Head of caudate nucleus (tissue), 42 donors: ENCODE data around the gene PRR36.
"Not testable (repeated sequence)": the region's sequence is repeated elsewhere in the genome, so short reads cannot be mapped to it uniquely, and the experiment has no call there.

Experiments
- DNase-seq, 42 donors: peaks; one replicate each; pipeline versions ENCODE4 v3.0.0 to v3.0.0-alpha.2; 2020 to 2021; ENCODE audit warnings: mixed read lengths in 7 of 42
- intact Hi-C: fragments of 100-400 bp; cut with DNase I; formaldehyde crosslinking; loops from one replicate; pipeline ENCODE4 v1.15.0; 2022

Gene PRR36

GRCh38 chr19:7903244-7904073 lies 29.3 kb upstream of the PRR36 start, which contains the start of gene MAP2K7:
Gene MAP2K7 (plus strand): TSS chr19:7903877. CDS start chr19:7903945, 68 bp downstream.
- DNase-seq, result peak; percentile 95 to 100 (median 99)
- intact Hi-C loops, result loop anchor here (2.0 to 5.0 kb wide), 2 partner anchors 41 to 223 kb away; partner anchors contain the start of gene TRAPPC5

DNA sequence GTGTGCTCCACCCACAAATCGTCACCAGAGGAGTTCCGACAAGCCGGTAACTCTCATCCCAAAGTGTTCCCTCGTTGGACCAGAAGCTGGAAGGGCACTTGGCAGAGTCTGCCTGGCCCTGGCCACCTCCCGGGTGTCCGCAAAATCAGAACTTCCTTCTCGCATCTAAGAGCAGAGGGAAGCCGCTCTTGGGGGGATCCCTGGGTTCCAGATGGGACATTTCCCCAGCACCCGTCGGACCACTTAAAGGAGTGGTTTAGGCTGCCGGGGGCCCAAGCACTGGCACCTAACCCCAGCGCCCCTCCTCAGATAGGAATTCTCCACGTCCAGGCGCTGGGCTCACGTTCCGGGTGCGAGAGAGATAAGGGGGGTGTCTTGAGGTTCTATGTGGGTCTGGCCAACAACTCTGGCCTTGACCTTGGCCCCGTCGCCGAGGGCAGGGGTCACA lies 28.6 kb upstream of the PRR36 start:
- intact Hi-C loops, result loop anchor here (2.0 to 5.0 kb wide), 2 partner anchors 41 to 222 kb away; partner anchors contain the start of gene TRAPPC5

DNA sequence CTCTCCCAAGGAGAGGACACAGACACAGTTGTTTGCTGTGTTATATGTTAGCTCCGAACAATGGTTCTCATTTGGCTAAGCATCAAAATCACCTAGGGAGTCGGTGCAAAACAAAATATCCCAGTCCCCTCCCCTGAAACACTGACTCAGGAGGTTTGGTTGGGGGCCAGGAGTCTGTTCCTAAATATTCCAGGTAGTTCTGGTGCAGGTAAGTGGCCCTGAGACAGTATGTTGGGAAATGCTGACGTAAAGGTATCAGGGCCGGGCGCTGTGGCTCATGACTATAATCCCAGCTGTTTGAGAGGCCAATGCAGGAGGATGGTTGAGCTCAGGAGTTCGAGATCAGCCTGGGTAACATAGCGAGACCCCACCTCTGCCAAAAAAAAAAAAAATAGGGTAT lies 27.1 kb upstream of the PRR36 start:
- intact Hi-C loops, result loop anchor here (5.0 kb wide), 1 partner anchor 39 kb away; no protein-coding TSS in a partner anchor
- no peak for DNase-seq

More for the DNA sequence above, 28.6 kb upstream of the PRR36 start:
- DNase-seq, result peak in 2 of 42 donors; percentile 27 to 46

- intact Hi-C loops, result loop anchor here (5.0 kb wide), 1 partner anchor 39 kb away; no protein-coding TSS in a partner anchor
- DNase-seq, result no peak
Measured at GRCh38 chr19:7900931-7901330, 26.7 kb upstream of the PRR36 start.

GRCh38 chr19:7900401-7900870 lies 26.2 kb upstream of the PRR36 start:
- intact Hi-C loops, result loop anchor here (5.0 kb wide), 1 partner anchor 38 kb away; no protein-coding TSS in a partner anchor
- DNase-seq, result no peak

- DNase-seq, result no peak
- intact Hi-C loops, result loop anchor here (5.0 kb wide), 1 partner anchor 38 kb away; no protein-coding TSS in a partner anchor
Measured at GRCh38 chr19:7899751-7900378, 25.7 kb upstream of the PRR36 start.

GRCh38 chr19:7898967-7899366 lies 24.8 kb upstream of the PRR36 start:
- no peak for DNase-seq
- intact Hi-C loops, result no loop called here

GRCh38 chr19:7897292-7897691 lies 23.1 kb upstream of the PRR36 start:
- intact Hi-C loops, result no loop called here
- DNase-seq, result no peak

GRCh38 chr19:7895565-7895964 lies 21.4 kb upstream of the PRR36 start:
- no peak for DNase-seq
- intact Hi-C loops, result no loop called here

- intact Hi-C loops, result no loop called here
- no peak for DNase-seq
Measured at GRCh38 chr19:7894612-7895309, 20.6 kb upstream of the PRR36 start.

GRCh38 chr19:7893362-7894101 lies 19.3 kb upstream of the PRR36 start:
- DNase-seq, intact Hi-C loops: not testable (repeated sequence)

DNA sequence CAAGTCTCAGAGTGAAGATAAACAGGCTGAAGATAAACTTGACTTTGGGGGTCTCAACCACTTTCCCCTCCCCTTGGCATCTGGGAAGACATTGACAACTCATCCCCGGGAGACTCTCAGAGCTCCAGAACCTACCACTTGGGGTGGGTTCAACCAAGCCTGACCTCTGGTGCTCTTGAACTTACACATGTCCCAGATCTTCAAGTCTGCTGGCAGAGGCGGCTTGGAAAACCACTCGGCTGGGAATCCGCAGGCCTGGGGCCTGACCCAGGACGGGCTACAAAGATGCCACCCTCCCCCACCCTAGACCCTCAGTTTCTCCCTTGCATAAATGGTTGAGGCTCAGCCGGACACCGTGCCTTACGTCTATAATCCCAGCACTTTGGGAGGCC lies 14.6 kb upstream of the PRR36 start:
- no peak for DNase-seq
- intact Hi-C loops, result no loop called here

GRCh38 chr19:7888145-7888825 lies 14.1 kb upstream of the PRR36 start, which contains the start of gene LRRC8E:
Gene LRRC8E (plus strand): TSS chr19:7888510. CDS start chr19:7895604, 7,094 bp downstream.
- DNase-seq, result no peak

DNA sequence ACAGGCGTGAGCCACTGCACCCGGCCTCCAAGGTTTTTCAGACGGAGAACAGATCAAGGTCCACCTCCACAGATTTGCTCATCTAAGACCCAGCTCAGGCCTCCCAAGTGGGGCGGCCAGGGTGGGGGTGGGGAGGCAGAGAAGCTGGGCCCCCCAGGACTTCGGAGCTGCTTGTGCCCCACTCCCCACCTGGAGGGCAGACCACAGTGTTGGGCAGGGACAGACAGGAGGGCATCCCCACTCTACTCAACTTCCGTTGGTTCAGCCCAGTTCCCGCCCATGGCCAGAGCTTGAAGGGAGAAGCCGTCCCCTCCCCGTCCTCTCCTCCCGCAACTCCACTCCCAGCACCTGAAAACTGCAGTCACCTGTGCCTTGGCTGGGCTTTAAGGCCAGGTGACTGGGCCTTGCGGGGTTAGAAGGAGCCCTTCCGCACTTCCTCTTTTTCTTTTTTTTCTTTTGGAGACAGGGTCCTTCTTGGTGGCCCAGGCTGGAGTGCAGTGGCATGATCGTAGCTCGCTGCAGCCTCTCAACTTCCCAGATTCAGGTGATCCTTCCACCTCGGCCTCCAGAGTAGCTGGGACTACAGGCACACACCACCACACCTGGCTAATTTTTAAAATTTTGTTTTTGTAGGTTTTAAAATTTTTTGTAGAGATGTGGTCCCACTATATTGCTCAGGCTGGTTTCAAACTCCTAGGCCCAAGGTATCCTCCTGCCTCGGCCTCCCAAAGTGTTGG lies 13.4 kb upstream of the PRR36 start:
- intact Hi-C loops, result no loop called here
- no peak for DNase-seq

More at GRCh38 chr19:7888145-7888825, 14.1 kb upstream of the PRR36 start, which contains the start of gene LRRC8E:
- intact Hi-C loops, result no loop called here

- DNase-seq, result no peak
- intact Hi-C loops, result no loop called here
Measured at GRCh38 chr19:7885818-7886217, 11.6 kb upstream of the PRR36 start.

DNA sequence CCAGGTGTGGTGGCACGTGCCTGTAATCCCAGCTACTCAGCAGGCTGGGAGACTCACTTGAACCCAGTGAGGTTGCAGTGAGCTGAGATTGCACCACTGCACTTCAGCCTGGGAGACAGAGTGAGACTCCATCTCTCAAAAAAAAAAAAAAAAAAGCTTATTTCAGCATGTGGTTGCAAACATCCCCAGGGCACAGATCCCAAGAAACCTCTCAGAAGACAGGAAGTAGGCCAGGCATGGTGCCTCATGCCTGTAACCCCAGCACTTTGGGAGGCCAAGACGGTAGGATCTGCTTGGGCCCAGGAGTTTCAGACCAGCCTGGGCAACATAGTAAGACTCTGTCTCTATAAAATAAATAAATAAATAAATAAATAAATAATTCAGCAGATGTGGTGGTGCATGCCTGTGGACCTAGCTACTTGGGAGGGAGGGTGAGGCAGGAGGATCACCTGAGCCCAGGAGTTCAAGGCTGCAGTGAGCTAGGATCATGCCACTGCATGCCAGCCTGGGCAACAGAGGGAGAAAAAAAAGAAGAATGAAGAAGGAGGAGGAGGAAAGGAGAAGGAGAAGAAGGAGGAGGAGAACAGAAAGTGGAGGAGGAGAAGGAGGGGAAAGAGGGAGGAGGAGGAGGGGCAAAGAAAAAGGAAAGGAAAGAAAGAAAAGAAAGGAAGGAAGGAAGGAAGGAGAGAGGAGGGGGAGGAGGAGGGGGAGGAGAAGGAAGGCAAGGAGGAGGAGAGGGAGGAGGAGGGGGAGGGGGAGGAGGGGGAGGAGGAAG lies 9.8 kb upstream of the PRR36 start:
- DNase-seq, result no peak
- intact Hi-C loops, result no loop called here
